Cardiac muscle cell (in vitro differentiated cells and primary cell): ENCODE results near the gene DOCK1. TPM values are rescaled to one million over a fixed set of nuclear protein-coding genes. Genes with fewer than 3 reads are reported as not detected.

Source experiments
- DNase-seq, 2 donors: peaks; one replicate each; pipeline versions ENCODE4 v3.0.0 to v3.0.0-alpha.2; 2010 to 2017; ENCODE audit warnings: low read depth in 1 of 2, low spot score in 1 of 2
- H3K27ac ChIP-seq: fragments of 200-600 bp; sonication (generic); 2 replicates; pipeline ENCODE4 v1.5.1; 2016
- H3K27me3 ChIP-seq: fragments of 200-600 bp; sonication (generic); 2 replicates; pipeline ENCODE4 v1.6.0; 2016; ENCODE audit warnings: control low read depth
- H3K36me3 ChIP-seq: fragments of 200-600 bp; sonication (generic); 2 replicates; pipeline ENCODE4 v1.5.1; 2016; ENCODE audit warnings: control low read depth
- H3K4me1 ChIP-seq: fragments of 200-600 bp; sonication (generic); 2 replicates; pipeline ENCODE4 v1.8.1; 2017; ENCODE audit warnings: low read depth, mild to moderate bottlenecking, mixed run types
- H3K4me3 ChIP-seq: fragments of 200-600 bp; sonication (generic); 2 replicates; pipeline ENCODE4 v1.5.1; 2016; ENCODE audit warnings: mild to moderate bottlenecking
- H3K9me3 ChIP-seq: fragments of 200-600 bp; sonication (generic); 2 replicates; pipeline ENCODE4 v1.5.1; 2017; ENCODE audit warnings: low read depth, mild to moderate bottlenecking, control low read depth
- CTCF ChIP-seq: IDR thresholded peaks from 2 replicates; pipeline ENCODE4 v1.5.1; 2012; ENCODE audit warnings: low read depth, mild to moderate bottlenecking, low read length
- polyA plus RNA-seq: library from polyadenylated mRNA; unstranded; fragments of >200 nt; fragmentation: Nextera tagmentation; extraction: Ambion mirVana; gene quantifications from 2 replicates; pipeline ENCODE4 v1.2.1, GENCODE V29; 2016
- total RNA-seq: library from RNA; depleted of rRNA; stranded (reverse); fragments of >200 nt; gene quantifications from 2 replicates; pipeline ENCODE4 v1.2.3, GENCODE V29; 2016

DOCK1 gene
- total and polyA plus RNA-seq, 2 experiments from 2014 or later = 15.0 to 30.6 TPM

- DNase-seq = peak in 1 of 2 donors; percentile 25
- Histone ChIP-seq H3K36me3 (no peaks in the 10 kb centered on the region), H3K9me3 (no peaks in the 10 kb centered on the region), H3K27me3 (no peaks in the 10 kb centered on the region), H3K4me1 (peaks cover 30% of the 10 kb centered on the region), H3K27ac (no peak overlapping the region), H3K4me3 (no peak overlapping the region)
- TF ChIP-seq CTCF = no peak
Observed at GRCh38 chr10:127414024-127414423, 508.8 kb downstream of the DOCK1 start.

GRCh38 chr10:127415116-127415515, 509.9 kb downstream of the DOCK1 start:
- DNase-seq = no peak

GRCh38 chr10:127415901-127416581, 510.8 kb downstream of the DOCK1 start:
- Histone ChIP-seq H3K36me3 (no peaks in the 10 kb centered on the region), H3K27ac (no peak overlapping the region), H3K4me3 (no peak overlapping the region), H3K9me3 (no peaks in the 10 kb centered on the region), H3K27me3 (no peaks in the 10 kb centered on the region), H3K4me1 (peaks cover 25% of the 10 kb centered on the region)
- no peak for DNase-seq
- TF ChIP-seq CTCF = no peak

More at GRCh38 chr10:127415116-127415515, 509.9 kb downstream of the DOCK1 start:
- no peaks in the 10 kb centered on the region for H3K27me3 ChIP-seq
- no peak overlapping the region for H3K27ac ChIP-seq
- H3K9me3 ChIP-seq = no peaks in the 10 kb centered on the region
- no peaks in the 10 kb centered on the region for H3K36me3 ChIP-seq
- peaks cover 30% of the 10 kb centered on the region for H3K4me1 ChIP-seq
- H3K4me3 ChIP-seq = no peak overlapping the region
- no peak for TF ChIP-seq CTCF

- Histone ChIP-seq H3K36me3 (no peaks in the 10 kb centered on the region), H3K27me3 (no peaks in the 10 kb centered on the region), H3K27ac (no peak overlapping the region), H3K4me3 (no peak overlapping the region), H3K4me1 (peaks cover 25% of the 10 kb centered on the region), H3K9me3 (no peaks in the 10 kb centered on the region)
- no peak for TF ChIP-seq CTCF
- no peak for DNase-seq
Observed at GRCh38 chr10:127417031-127417430, 511.8 kb downstream of the DOCK1 start.

GRCh38 chr10:127417686-127418401, 512.6 kb downstream of the DOCK1 start:
- no peaks in the 10 kb centered on the region for H3K27me3 ChIP-seq
- no peaks in the 10 kb centered on the region for H3K9me3 ChIP-seq
- peaks cover 23% of the 10 kb centered on the region for H3K4me1 ChIP-seq
- no peak overlapping the region for H3K27ac ChIP-seq
- no peak for DNase-seq
- no peaks in the 10 kb centered on the region for H3K36me3 ChIP-seq
- no peak for TF ChIP-seq CTCF
- H3K4me3 ChIP-seq = no peak overlapping the region
